Natural killer cell (primary cell): ENCODE measurements around the gene LRRTM2. TPM values are rescaled to one million over a fixed set of nuclear protein-coding genes. Genes with fewer than 3 reads are reported as not detected.

Experiments used
- ATAC-seq, 3 donors: fragments of 150-1000 bp in 2 of 3; fragments of 200-7000 bp in 1 of 3; cut with Tn5 transposase; 1 replicate in 1 of 3; 2 replicates in 2 of 3; pipeline ENCODE4 v1.10.0; 2021; ENCODE audit warnings: mild to moderate bottlenecking in 2 of 3, moderate library complexity in 2 of 3
- DNase-seq, 2 donors: peaks; one replicate each; pipeline versions ENCODE4 v3.0.0 to v3.0.0-alpha.2; 2013 to 2021; ENCODE audit warnings: mixed read lengths in 1 of 2
- H3K27ac ChIP-seq: one replicate; pipeline ENCODE4 v1.5.1; 2013; ENCODE audit warnings: mild to moderate bottlenecking, low read length
- H3K27me3 ChIP-seq: one replicate; pipeline ENCODE4 v1.6.1; 2013; ENCODE audit warnings: low read length; ENCODE audit not compliant: control insufficient read depth, insufficient read depth
- H3K36me3 ChIP-seq: one replicate; pipeline ENCODE4 v1.6.1; 2013; ENCODE audit warnings: low read length; ENCODE audit not compliant: control insufficient read depth, insufficient read depth
- H3K4me1 ChIP-seq: one replicate; pipeline ENCODE4 v1.6.1; 2013; ENCODE audit warnings: low read length; ENCODE audit not compliant: control insufficient read depth, insufficient read depth
- H3K4me3 ChIP-seq: one replicate; pipeline ENCODE4 v1.5.1; 2013; ENCODE audit warnings: low read length
- H3K9me3 ChIP-seq: one replicate; pipeline ENCODE4 v1.6.1; 2013; ENCODE audit warnings: low read length; ENCODE audit not compliant: control insufficient read depth, insufficient read depth
- H3K27ac Mint-ChIP-seq, 2 donors: one replicate each; pipeline ENCODE4 v1.8.0; 2022; ENCODE audit warnings: mild to moderate bottlenecking in 2 of 2, mixed read lengths in 2 of 2, moderate library complexity in 1 of 2
- H3K27me3 Mint-ChIP-seq, 2 donors: one replicate each; pipeline ENCODE4 v1.8.0; 2022; ENCODE audit warnings: low read depth in 2 of 2, mixed read lengths in 2 of 2
- H3K36me3 Mint-ChIP-seq: one replicate; pipeline ENCODE4 v1.8.0; 2022; ENCODE audit warnings: mixed read lengths
- H3K4me1 Mint-ChIP-seq, 2 donors: one replicate each; pipeline ENCODE4 v1.8.0; 2022; ENCODE audit warnings: mixed read lengths in 2 of 2
- H3K4me3 Mint-ChIP-seq: one replicate; pipeline ENCODE4 v1.8.0; 2022; ENCODE audit warnings: mild to moderate bottlenecking, moderate library complexity, mixed read lengths
- H3K9me3 Mint-ChIP-seq, 2 donors: one replicate each; pipeline ENCODE4 v1.8.0; 2022; ENCODE audit warnings: mixed read lengths in 2 of 2
- WGBS: methylation state at CpG from one replicate; pipeline ENCODE4 v1.1.7; 2013; ENCODE audit warnings: missing lambda C conversion rate; ENCODE audit not compliant: insufficient coverage; 5-methylcytosine and 5-hydroxymethylcytosine counted together
- intact Hi-C: fragments of 100-400 bp; cut with micrococcal nuclease; formaldehyde crosslinking; loops from one replicate; pipeline ENCODE4 v1.14.2; 2022
- total RNA-seq, 4 donors: library from RNA; stranded (reverse); fragments of 120-200 nt in 1 of 4; gene quantifications; one replicate each; pipeline versions ENCODE4 v1.2.3 to v1.2.4, GENCODE V29; 2013 to 2022
- TF ChIP-seq, protein P1 (sequence below): fragments of 200-600 bp; IDR thresholded peaks from one replicate; pipeline ENCODE4 v1.8.0; 2022; ENCODE audit warnings: antibody characterized with exemption

The LRRTM2 gene
- total RNA-seq, 3 donors from 2014 or later (not counting 1 experiment from before 2014, with no cell fraction given), result 0.07 to 0.43 (median 0.35) TPM

DNA sequence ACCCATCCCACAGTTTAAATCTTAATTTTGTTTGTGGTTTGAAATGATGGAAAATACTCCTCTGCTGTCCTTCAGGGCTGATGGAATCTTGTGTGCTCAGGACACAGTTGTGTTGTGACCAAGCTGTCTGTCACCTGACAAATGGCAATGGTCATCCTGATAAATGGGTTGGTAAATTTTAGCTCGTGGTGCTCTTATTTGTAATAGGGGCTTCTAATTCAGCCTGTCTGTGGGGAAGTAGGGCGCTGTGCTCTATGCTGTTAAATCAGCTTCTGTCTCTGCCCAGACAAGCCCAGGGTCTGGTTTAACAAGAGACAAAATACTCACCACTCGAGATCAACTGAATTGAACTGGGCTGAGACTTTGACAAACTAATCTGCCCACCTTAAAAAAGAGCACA, 4.5 kb downstream of the LRRTM2 start:
- no peaks in the 10 kb centered on the region for H3K9me3 Mint-ChIP-seq
- no peak overlapping the region for H3K4me3 Mint-ChIP-seq
- no peak overlapping the region for H3K27ac Mint-ChIP-seq
- H3K4me1 Mint-ChIP-seq, result peaks cover 0 to 14% of the 10 kb centered on the region in 2 donors
- no peak for DNase-seq
- intact Hi-C loops, result no loop called here
- 83% methylated on average over 3 of the region's 3 CpGs for WGBS
- H3K36me3 Mint-ChIP-seq, result no peaks in the 10 kb centered on the region
- TF ChIP-seq, protein P1, sequence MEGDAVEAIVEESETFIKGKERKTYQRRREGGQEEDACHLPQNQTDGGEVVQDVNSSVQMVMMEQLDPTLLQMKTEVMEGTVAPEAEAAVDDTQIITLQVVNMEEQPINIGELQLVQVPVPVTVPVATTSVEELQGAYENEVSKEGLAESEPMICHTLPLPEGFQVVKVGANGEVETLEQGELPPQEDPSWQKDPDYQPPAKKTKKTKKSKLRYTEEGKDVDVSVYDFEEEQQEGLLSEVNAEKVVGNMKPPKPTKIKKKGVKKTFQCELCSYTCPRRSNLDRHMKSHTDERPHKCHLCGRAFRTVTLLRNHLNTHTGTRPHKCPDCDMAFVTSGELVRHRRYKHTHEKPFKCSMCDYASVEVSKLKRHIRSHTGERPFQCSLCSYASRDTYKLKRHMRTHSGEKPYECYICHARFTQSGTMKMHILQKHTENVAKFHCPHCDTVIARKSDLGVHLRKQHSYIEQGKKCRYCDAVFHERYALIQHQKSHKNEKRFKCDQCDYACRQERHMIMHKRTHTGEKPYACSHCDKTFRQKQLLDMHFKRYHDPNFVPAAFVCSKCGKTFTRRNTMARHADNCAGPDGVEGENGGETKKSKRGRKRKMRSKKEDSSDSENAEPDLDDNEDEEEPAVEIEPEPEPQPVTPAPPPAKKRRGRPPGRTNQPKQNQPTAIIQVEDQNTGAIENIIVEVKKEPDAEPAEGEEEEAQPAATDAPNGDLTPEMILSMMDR, result no peak
- H3K4me1 ChIP-seq, result no peaks in the 10 kb centered on the region
- no peaks in the 10 kb centered on the region for H3K9me3 ChIP-seq
- H3K36me3 ChIP-seq, result no peaks in the 10 kb centered on the region
- peaks cover 10 to 16% of the 10 kb centered on the region in 2 donors for H3K27me3 Mint-ChIP-seq
- no peaks in the 10 kb centered on the region for H3K27me3 ChIP-seq
- no peak overlapping the region for H3K4me3 ChIP-seq
- H3K27ac ChIP-seq, result no peak overlapping the region
- ATAC-seq, result no peak

DNA sequence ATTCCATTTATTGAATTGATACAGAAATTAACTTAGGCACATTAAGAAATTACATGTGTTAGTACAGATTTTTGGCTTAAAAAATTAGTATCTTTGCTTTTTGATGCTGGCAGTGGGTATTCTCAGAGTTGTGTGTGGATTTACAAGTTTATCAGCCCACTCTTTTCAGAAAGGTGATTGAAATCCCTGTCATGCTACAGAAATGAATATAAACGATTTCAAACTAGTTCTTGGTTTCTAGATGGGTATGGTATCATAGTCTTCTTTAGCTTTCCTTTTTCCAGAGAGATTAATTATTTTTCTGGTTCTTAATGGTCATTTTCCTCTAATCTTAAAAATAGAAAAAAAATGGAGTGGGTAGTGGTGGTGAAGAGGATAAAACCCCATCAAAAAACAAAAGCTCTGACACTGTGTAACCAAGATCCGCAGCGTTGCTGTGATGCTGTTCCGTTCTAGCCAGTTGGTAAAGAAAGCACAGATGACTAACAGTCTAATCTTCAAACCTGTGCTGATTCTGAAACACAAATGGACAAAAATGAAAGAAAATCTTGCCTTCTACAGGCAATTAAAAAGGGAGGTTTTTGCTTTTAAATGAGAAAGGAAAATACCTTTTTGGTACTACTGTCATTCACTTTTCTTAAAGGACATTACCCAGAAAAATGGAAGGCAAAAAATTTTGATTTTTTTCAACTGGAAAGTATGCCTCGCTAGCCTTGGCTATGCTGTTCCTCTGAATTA, 5.2 kb downstream of the LRRTM2 start:
- no peak for ATAC-seq
- TF ChIP-seq, protein P1, result no peak
- Mint-ChIP-seq H3K27me3 (peaks cover 10 to 16% of the 10 kb centered on the region in 2 donors), H3K36me3 (no peaks in the 10 kb centered on the region), H3K4me3 (no peak overlapping the region), H3K4me1 (peaks cover 0 to 8% of the 10 kb centered on the region in 2 donors), H3K9me3 (no peaks in the 10 kb centered on the region), H3K27ac (no peak overlapping the region)
- no peaks in the 10 kb centered on the region for H3K27me3 ChIP-seq
- H3K4me1 ChIP-seq, result no peaks in the 10 kb centered on the region
- H3K4me3 ChIP-seq, result no peak overlapping the region
- no peaks in the 10 kb centered on the region for H3K36me3 ChIP-seq
- H3K27ac ChIP-seq, result no peak overlapping the region
- DNase-seq, result no peak
- 88% methylated on average over 4 of the region's 5 CpGs for WGBS
- intact Hi-C loops, result no loop called here
- no peaks in the 10 kb centered on the region for H3K9me3 ChIP-seq

DNA sequence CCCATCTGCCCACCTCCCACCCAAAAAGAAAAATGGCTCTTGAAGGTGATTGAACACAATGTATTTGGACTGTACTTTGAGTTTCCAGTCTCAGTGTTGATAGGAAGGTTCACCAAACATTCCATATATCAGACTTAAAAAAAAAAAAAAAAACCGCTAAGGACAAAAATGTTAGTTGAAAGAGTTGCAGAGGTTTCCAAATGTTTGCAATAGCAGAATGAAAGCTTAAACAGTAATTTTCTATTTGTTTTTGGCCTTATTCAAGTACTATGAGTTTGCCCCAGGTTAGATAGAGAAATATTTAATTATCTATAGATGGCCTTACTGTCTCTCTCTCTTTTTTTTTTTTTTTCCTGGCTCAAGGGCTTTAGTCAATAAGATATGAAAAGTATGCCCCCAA, 6.1 kb downstream of the LRRTM2 start:
- DNase-seq, result no peak
- Histone ChIP-seq H3K9me3 (peaks cover 1% of the 10 kb centered on the region), H3K4me1 (no peaks in the 10 kb centered on the region), H3K27me3 (no peaks in the 10 kb centered on the region), H3K4me3 (no peak overlapping the region), H3K36me3 (no peaks in the 10 kb centered on the region), H3K27ac (no peak overlapping the region)
- WGBS, result 100% methylated on average over 1 of the region's 1 CpG
- TF ChIP-seq, protein P1, result no peak
- Mint-ChIP-seq H3K27me3 (peaks cover 10 to 16% of the 10 kb centered on the region in 2 donors), H3K9me3 (no peaks in the 10 kb centered on the region), H3K36me3 (peaks cover 3% of the 10 kb centered on the region), H3K27ac (no peak overlapping the region), H3K4me3 (no peak overlapping the region), H3K4me1 (peaks cover 0 to 8% of the 10 kb centered on the region in 2 donors)
- intact Hi-C loops, result no loop called here
- ATAC-seq, result no peak

DNA sequence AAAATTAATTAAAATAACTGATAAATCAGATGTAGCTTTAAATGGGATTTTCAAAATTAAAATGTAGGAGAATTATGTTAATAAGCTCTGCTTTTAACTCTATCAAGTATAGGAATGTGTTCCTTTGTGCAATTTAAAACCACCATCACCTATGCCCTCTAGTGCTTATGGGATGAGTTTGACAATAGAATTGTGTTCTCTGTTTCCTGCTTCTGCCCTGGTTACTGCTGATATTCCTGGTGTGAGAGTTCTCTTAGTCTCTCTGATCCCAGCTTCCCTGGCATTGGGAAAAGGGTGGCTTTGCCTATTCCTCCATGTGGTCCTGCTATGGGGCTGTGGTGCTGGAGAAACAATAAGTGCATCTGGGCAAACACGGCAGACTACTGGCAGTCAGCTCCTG, 8.1 kb downstream of the LRRTM2 start:
- peaks cover 11% of the 10 kb centered on the region for H3K9me3 ChIP-seq
- no peaks in the 10 kb centered on the region for H3K9me3 Mint-ChIP-seq
- H3K27me3 Mint-ChIP-seq, result peaks cover 6 to 16% of the 10 kb centered on the region in 2 donors
- peaks cover 12% of the 10 kb centered on the region for H3K36me3 Mint-ChIP-seq
- H3K4me3 ChIP-seq, result no peak overlapping the region
- H3K4me1 ChIP-seq, result no peaks in the 10 kb centered on the region
- no peak overlapping the region for H3K27ac Mint-ChIP-seq
- TF ChIP-seq, protein P1, result no peak
- DNase-seq (no peak), ATAC-seq (no peak)
- no peak overlapping the region for H3K27ac ChIP-seq
- H3K4me1 Mint-ChIP-seq, result peaks cover 0 to 4% of the 10 kb centered on the region in 2 donors
- whole genome bisulfite sequencing, result 92% methylated on average over 1 of the region's 1 CpG
- no peak overlapping the region for H3K4me3 Mint-ChIP-seq
- H3K36me3 ChIP-seq, result no peaks in the 10 kb centered on the region
- no peaks in the 10 kb centered on the region for H3K27me3 ChIP-seq
- intact Hi-C loops, result no loop called here
